GM19463 (cell line): Measurements from ENCODE around the gene FAM169A.
"Not testable (repeated sequence)": the region's sequence is repeated elsewhere in the genome, so short reads cannot be mapped to it uniquely, and the experiment has no call there.

Source experiments
- ATAC-seq: cut with Tn5 transposase; IDR thresholded peaks from one replicate; pipeline ENCODE4 v1.9.1; 2021; ENCODE audit warnings: mild to moderate bottlenecking, moderate library complexity; ENCODE audit not compliant: unreplicated experiment

The FAM169A gene, protein sequence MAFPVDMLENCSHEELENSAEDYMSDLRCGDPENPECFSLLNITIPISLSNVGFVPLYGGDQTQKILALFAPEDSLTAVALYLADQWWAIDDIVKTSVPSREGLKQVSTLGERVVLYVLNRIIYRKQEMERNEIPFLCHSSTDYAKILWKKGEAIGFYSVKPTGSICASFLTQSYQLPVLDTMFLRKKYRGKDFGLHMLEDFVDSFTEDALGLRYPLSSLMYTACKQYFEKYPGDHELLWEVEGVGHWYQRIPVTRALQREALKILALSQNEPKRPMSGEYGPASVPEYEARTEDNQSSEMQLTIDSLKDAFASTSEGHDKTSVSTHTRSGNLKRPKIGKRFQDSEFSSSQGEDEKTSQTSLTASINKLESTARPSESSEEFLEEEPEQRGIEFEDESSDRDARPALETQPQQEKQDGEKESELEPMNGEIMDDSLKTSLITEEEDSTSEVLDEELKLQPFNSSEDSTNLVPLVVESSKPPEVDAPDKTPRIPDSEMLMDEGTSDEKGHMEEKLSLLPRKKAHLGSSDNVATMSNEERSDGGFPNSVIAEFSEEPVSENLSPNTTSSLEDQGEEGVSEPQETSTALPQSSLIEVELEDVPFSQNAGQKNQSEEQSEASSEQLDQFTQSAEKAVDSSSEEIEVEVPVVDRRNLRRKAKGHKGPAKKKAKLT

DNA sequence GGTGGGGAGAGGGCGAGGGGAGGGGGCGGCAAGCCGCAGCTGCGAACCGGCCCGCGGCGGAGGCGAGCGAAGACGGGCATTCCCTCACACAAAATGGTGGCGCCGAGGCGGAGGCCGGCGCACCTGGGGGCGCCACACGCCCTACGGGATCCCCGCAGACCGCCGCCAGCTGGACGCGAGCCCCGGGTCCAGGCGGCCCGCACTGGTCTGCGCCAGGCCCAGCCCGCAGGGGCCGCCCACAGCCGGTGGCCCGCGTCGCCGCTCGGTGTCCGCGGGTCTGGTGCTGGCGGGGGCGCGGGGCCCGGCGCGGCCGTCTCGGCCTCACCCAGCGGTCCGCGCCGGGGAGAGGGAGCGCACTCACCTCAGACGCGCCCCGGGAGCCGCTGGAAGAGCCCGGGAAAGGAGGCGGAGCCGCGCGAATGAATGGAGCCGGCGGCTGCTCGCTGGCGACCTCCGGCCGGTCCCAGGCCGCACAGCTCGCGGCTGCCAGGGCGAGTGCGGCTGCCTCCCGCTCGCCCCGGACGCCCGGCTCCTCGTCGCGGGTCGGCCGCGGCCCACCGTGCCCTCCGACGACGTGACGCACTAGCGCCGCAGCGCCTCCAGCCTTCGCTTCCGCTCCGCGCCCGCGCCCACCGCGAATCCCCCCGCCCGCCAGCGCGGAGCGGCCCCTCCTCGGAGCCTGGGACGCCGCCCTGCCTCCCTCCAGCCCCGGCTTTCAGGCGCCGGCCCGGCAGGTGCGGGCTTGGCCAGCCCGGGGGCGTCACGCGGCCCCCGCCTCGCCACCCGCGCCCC, at the start of gene FAM169A:
FAM169A (minus strand) TSS at position 584 of the 792 bp plus-strand sequence. CDS start 24,711 bp downstream, outside the sequence.
- ATAC-seq, result peak; percentile 43

DNA sequence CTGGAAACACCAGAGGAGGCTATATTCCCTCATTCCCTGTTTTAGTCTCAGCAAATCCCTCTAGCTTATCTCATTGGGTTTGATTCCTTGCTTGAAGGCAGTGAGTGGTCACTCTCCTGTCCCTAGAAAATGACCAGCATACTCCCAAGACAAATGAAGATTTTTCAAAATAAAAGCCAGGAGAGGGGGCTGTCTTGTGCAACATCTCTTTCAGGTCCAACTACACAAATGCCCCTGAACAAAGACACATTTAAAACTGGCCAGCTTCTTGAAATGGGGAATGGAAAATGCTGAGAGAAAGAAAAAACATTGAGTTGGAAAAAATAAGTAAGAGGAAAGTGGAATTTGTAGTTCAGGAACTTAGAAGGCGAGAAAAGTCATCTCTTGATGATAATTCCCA, 49.3 kb upstream of the FAM169A start:
- ATAC-seq, result no peak

DNA sequence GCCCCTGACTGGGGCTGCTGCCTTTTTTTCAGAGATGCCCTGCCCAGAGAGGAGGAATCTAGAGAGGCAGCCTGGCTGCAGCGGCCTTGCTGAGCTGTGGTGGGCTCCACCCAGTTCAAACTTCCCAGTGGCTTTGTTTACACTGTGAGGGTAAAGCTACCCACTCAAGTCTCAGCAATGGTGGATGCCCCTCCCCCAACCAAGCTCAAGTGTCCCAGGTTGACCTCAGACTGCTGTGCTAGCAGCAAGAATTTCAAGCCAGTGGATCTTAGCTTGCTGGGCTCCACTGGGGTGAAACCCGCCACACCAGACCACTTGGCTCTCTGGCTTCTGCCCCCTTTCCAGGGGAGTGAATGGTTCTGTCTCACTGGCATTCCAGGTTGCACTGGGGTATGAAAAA, 45.2 kb upstream of the FAM169A start:
- ATAC-seq, result not testable (repeated sequence)

DNA sequence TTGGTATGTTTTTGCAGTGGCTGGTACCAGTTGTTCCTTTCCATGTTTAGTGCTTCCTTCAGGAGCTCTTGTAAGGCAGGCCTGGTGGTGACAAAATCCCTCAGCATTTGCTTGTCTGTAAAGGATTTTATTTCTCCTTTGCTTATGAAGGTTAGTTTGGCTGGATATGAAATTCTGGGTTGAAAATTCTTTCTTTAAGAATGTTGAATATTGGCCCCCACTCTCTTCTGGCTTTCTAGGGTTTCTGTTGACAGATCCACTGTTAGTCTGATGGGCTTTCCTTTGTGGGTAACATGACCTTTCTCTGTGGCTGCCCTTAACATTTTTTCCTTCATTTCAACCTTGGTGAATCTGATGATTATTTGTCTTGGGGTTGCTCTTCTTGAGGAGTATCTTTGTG, 43.7 kb upstream of the FAM169A start:
- not testable (repeated sequence) for ATAC-seq

DNA sequence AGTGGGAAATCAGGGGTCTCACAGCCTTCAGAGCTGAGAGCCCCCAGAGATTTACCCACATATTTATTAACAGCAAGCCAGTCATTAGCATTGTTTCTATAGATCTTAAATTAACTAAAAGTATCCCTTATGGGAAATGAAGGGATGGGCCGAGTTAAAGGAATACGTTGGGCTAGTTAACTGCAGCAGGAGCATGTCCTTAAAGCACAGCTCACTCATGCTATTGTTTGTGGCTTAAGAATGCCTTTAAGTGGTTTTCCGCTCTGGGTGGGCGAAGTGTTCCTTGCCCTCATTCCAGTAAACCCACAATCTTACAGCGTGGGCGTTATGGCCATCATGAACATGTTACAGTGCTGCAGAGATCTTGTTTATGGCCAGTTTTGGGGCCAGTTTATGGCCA, 42.0 kb upstream of the FAM169A start:
- ATAC-seq, result not testable (repeated sequence)

DNA sequence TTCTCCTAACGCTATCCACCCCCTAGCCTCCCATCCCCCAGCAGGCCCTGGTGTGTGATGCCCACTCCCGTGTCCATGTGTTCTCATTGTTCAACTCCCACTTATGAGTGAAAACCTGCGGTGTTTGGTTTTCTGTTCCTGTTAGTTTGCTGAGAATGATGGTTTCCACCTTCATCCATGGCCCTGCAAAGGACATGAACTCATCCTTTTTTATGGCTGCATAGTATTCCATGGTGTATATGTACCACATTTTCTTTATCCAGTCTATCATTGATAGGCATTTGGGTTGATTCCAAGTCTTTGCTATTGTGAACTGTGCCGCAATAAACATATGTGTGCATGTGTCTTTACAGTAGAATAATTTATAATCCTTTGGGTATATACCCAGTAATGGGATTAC, 38.5 kb upstream of the FAM169A start:
- not testable (repeated sequence) for ATAC-seq

DNA sequence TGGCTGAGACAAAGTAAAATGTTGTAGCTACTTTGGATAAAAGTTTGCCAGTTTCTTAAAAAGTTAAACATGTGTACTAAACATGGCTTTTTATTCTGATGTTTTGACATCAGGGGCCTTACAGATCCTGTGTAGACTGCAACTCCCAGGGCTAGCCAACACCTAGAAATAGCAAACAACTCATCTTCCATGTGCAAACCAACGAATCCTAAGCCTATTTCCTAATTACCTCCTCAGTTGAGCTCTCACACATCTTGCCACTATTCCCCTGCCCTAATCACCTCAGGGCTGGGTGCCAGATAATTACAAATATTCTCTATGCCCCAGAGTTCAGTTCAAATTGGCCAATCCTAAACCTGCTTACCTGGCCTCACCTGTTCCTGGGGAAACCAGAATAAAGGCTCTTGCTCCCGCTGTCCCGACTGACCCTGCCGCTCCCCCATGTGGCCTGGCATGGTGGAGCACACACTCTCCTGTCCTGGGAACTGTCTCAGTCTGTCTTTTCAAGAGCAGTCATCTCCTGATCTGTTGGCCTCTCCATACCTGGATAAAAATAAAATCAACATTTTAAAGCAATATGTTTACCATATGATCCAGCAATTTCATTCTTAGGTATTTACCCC, 37.1 kb upstream of the FAM169A start:
- no peak for ATAC-seq

DNA sequence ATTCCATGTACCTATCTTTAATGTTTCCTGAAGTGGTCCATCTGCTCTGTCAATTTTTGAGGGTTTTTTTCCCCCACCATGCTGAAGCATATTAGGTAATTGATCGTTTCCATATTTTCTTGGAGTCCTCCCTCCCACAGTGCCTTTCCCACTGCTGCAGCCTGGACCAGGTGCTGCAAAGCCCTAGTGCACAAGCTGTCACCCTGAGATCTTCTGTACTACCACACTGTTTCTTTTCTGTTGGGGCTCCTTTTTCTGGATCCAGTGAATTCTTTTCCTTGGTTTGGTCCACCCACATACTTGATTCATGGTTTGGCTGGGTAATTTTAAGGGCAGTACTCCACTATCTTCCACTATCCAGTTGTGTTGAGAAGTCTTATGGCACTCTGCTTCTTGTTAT, 30.9 kb upstream of the FAM169A start:
- ATAC-seq, result no peak

DNA sequence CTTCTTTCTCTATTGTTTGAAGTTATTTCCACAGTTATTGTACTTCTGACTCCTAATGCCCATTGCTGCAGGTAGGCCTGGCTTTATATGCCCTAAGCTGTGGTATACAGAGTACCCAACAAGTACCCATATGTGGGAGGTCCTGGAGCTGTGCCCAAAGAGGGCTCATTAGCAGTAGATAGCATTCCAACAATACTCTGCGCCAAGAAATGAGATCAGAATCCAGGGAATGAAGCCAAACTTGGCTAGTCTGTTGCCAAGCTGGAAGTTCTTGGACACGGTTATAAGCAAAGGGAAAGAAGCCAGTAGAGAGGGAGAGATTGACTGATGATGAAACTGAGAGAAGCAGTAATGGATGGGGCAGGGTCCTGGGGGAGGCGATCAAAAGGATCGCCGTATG, 29.7 kb upstream of the FAM169A start:
- no peak for ATAC-seq

DNA sequence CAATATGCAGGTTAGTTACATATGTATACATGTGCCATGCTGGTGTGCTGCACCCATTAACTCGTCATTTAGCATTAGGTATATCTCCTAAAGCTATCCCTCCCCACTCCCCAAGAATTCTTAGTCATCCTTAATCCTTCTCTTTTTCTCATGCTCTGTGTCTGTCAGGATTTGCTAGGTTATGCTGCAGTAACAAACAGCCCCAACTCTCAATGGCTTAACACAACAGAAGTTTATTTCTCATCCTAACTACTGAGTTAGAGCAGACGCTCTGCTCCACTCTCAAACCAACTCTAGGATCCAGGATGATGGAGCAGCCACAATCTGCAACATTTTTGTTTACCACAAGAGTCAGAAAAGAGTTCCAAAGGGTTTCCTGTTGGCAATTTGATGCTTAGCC, 28.2 kb upstream of the FAM169A start:
- ATAC-seq, result no peak

DNA sequence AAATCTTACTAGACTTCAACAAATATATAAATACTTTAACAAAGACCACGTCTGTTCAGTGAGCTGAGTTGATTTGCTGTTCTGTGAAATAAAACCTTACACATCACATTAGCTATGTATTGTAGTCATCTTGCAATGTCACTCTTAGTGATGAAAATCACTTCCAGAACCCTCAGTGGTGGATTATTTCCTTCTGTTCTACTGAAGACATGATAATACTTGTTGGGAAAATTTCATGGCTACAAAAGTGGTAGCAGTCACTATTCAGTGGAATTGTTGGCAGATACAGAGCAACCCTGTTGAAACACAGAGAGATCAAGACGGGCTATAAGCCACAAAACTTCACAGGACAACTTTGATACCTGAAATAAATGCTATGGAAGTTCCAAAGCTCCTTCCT, 26.7 kb upstream of the FAM169A start:
- no peak for ATAC-seq

DNA sequence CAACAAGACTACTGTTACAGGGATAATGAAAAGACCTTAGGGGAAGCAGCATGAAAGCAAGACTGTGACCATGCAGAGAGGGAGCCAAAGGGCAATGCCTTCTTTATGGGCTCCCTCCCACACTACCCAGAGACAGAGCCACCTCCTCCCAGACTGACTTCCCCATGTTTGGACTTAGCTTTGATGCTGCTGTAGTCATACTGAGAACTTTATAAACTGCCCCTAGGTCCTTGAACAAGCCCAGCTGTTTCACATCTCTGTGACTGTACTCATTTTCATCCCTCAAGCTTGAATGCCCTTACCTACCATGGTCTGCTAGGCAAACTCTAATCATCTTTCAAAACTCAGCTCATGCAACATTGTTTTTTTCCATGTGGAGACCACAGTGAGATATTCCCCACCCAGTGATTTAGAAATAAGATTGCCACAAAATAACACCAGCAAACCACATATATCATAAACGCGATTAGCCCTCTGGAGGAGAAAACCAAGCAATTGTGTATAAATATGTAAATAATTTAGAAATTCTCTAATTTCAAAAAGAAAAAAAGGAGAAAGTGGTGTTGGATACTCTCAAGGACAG, 23.4 kb upstream of the FAM169A start:
- peak; percentile 92 for ATAC-seq

DNA sequence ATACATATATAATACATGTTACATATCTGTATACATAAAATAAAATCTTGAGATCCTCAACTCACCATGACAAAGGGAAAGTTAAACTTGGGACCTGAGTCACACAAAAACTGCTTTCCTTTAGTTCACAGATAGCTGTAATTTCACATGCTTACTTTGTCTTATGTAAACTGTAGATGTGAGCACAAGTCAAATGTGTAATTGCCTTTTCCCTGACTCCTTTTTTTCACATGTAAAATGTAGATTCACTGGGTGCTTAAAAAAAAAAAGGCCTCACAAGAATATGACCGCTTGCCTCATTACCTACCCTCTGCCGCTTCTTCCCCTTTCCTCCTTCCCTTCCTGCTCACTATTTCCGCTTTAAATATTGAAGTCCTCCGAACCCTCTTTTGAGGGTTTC, 21.9 kb upstream of the FAM169A start:
- no peak for ATAC-seq

DNA sequence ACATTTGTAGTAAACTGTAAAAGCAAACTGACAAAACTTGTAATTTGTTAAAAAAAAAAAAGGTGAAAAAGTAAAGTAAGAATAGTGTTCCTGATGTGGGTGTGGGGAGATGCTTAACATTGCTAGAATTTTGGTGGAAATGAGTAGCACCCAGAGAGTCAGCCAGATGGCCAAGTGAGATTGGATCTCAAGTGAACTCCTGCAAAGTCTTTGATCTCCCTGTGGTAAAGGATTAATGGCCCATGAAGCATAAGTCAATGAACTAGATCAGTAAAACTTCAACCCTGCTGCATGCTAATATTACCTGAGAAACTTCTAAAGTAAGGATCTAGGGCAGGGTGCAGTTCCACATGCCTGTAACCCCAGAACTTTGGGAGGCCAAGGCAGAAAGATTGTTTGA, 19.0 kb upstream of the FAM169A start:
- no peak for ATAC-seq

DNA sequence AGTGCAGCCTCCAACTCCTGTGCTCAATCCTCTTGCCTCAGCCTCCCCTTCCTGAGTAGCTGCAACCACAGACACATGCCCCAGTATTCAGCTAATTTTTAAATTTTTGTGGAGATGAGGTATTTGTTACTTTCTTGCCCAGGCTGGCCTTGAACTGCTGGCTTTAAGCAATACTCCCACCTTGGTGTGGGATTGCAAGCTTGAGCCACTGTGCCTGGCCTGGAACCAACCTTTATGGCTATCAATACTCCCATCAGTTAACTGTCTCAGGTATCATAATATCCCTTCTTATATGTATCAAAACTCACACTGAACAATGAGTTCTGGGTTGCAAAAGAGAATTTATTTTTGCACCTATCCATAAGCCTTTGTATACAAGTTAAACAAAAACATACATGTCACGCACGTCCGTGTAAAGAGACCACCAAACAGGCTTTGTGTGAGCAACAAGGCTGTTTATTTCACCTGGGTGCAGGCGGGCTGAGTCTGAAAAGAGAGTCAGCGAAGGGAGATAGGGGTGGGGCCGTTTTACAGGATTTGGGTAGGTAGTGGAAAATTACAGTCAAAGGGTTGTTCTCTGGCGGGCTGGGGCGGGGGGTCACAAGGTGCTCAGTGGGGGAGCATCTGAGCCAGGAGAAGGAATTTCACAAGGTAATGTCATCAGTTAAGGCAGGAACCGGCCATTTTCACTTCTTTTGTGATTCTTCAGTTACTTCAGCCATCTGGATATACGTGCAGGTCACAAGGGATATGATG, 16.4 kb upstream of the FAM169A start:
- ATAC-seq, result not testable (repeated sequence)

DNA sequence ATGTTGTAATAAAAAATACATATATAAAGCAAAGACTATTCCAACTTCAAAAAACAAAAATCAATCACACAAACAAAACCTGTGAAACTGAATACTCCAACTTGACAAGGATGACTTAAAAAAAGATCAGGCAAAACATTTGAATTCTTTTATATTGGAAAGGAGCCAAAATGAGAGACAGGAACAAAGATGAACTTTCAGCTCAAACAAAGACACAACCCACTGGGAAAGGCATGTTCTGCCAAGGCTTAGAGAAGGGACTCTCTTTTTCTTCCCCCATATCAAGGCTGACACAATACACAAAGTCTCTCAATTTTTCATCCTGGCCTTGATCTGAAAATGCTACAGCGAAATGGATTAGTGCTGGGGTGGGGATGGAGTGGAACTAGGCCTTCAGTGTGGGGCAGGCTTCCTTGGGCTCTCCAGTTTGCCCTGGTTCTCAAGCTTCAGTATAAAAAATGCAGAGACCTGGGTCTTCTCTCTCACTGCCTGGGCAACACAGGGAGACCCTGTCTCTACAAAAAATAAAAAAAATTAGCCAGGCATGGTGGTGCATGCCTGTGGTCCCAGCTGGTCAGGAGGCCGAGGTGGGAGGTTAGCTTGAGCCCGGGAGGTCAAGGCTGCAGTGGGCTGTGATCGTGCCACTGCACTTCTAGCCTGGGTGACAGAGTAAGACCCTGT, 11.6 kb upstream of the FAM169A start:
- no peak for ATAC-seq

DNA sequence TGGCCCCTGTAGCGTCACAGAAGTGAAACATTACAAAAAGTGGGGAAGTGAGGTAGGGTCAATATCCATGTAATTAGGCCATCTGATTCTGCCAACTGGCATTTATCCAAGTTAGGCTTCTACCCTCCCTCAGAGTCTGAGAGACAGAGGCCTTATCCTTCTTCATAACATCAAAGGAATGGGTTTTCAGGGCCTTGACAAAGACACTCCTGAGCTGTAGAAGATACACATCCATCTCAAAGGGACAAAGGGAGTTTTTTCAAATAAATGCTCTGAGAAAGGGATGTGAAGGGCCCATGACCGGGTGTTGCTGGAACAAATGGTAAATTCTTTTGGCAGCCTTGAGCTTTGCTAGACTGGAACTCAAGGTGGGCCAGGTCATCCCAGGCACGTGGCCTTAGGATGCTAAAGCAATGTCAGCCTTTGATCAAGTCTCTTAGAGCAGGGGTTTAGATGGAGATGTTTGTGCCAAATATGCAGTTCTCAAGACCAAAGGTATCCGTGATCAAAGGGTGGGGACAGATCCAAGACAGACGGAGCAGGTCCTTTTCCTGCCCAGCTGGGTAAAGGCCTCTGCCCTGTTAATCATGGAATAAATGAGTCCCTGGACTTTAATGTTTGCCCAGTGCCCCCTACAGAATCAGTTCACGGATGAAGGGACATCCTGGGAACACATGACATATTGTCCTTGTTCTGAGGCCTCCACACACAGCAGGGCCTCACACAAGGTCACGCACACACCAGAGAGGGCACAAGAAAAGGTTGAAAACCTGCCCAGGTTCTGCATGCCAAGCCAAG, 10.0 kb upstream of the FAM169A start:
- ATAC-seq, result no peak

DNA sequence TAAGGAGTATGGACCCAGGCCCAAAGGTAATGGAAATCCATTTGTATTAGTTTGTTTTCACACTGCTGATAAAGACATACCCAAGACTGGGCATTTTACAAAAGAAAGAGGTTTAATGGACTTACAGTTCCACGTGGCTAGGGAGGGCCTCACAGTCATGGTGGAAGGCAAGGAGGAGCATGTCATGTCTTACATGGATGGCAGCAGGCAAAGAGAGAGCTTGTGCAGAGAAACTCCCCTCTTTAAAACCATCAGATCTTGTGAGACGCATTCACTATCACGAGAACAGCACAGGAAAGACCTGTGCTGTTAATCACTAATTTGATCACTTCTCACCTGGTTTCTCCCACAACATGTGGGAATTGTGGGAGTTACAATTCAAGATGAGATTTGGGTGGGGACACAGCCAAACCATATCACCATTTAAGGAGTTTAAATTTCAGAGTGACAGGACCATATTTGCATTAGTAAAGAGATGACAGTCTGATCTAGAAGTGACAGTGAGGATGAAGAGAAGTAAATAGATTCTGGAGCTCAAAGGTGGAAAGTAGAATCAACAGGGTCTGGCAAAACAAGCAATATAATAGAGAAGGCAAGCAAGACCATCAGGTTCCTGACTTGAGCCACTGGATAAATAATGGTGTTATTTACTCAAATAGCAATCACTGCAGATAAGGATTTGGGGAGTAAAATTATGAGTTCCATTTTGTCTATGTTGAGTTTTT, 7.5 kb upstream of the FAM169A start:
- no peak for ATAC-seq
